Measurements from ENCODE around the gene ZKSCAN3.
"Not testable (repeated sequence)": the region's sequence is repeated elsewhere in the genome, so short reads cannot be mapped to it uniquely, and the experiment has no call there.

The ZKSCAN3 gene

GRCh38 chr6:28349892-28350737, at the start of gene ZKSCAN3:
Gene ZKSCAN3, plus strand, starts transcription at chr6:28349947. Its CDS starts 9,640 bp downstream, at chr6:28359587.
- peak; percentile 93 for DNase-seq (ENCODE audit: low read depth)
- peak within 1 kb of the TSS; percentile 91 for H3K4me3 ChIP-seq (ENCODE audit: low read depth, low read length)
- TF ChIP-seq POLR2A (IDR thresholded peaks at IDR 0.05; ENCODE audit: extremely low read depth, insufficient read length) (peak; percentile 75), MAX (IDR thresholded peaks at IDR 0.05; ENCODE audit: low read depth, low read length) (peak; percentile 57), MYC (IDR thresholded peaks at IDR 0.05; ENCODE audit: low read depth, low read length) (peak; percentile 57; the same call in 1 of the 2 replicates), CTCF (IDR thresholded peaks at IDR 0.05; ENCODE audit: low read depth, low read length) (no peak)

GRCh38 chr6:28303570-28303969, 46.2 kb upstream of the ZKSCAN3 start:
- TF ChIP-seq CTCF (IDR thresholded peaks at IDR 0.05; ENCODE audit: low read depth, low read length), result no peak
- TF ChIP-seq MAX (IDR thresholded peaks at IDR 0.05; ENCODE audit: low read depth, low read length), result no peak
- TF ChIP-seq MYC (IDR thresholded peaks at IDR 0.05; ENCODE audit: low read depth, low read length), result no peak
- TF ChIP-seq POLR2A (IDR thresholded peaks at IDR 0.05; ENCODE audit: extremely low read depth, insufficient read length), result no peak
- no peak for DNase-seq (ENCODE audit: low read depth)
- H3K4me3 ChIP-seq (ENCODE audit: low read depth, low read length), result no peak overlapping the region

- H3K4me3 ChIP-seq (ENCODE audit: low read depth, low read length); DNase-seq (ENCODE audit: low read depth): not testable (repeated sequence)
Measured at GRCh38 chr6:28306363-28306762, 43.4 kb upstream of the ZKSCAN3 start.

GRCh38 chr6:28311139-28311823, 38.5 kb upstream of the ZKSCAN3 start:
- peak; percentile 91 for DNase-seq (ENCODE audit: low read depth)
- H3K4me3 ChIP-seq (ENCODE audit: low read depth, low read length), result peak overlapping the region; percentile 4
- no peak for TF ChIP-seq MYC (IDR thresholded peaks at IDR 0.05; ENCODE audit: low read depth, low read length)

- no peak overlapping the region for H3K4me3 ChIP-seq (ENCODE audit: low read depth, low read length)
- DNase-seq (ENCODE audit: low read depth), result no peak
Measured at GRCh38 chr6:28312939-28313338, 36.8 kb upstream of the ZKSCAN3 start.

GRCh38 chr6:28315628-28316027, 34.1 kb upstream of the ZKSCAN3 start:
- no peak for DNase-seq (ENCODE audit: low read depth)
- no peak overlapping the region for H3K4me3 ChIP-seq (ENCODE audit: low read depth, low read length)
- TF ChIP-seq MAX (IDR thresholded peaks at IDR 0.05; ENCODE audit: low read depth, low read length) (no peak), POLR2A (IDR thresholded peaks at IDR 0.05; ENCODE audit: extremely low read depth, insufficient read length) (no peak), MYC (IDR thresholded peaks at IDR 0.05; ENCODE audit: low read depth, low read length) (no peak), CTCF (IDR thresholded peaks at IDR 0.05; ENCODE audit: low read depth, low read length) (no peak)

More at GRCh38 chr6:28312939-28313338, 36.8 kb upstream of the ZKSCAN3 start:
- TF ChIP-seq POLR2A (IDR thresholded peaks at IDR 0.05; ENCODE audit: extremely low read depth, insufficient read length) (no peak), MAX (IDR thresholded peaks at IDR 0.05; ENCODE audit: low read depth, low read length) (no peak)

GRCh38 chr6:28317866-28318265, 31.9 kb upstream of the ZKSCAN3 start:
- H3K4me3 ChIP-seq (ENCODE audit: low read depth, low read length); DNase-seq (ENCODE audit: low read depth): not testable (repeated sequence)

- DNase-seq (ENCODE audit: low read depth), result no peak
- H3K4me3 ChIP-seq (ENCODE audit: low read depth, low read length), result no peak overlapping the region
- TF ChIP-seq MAX (IDR thresholded peaks at IDR 0.05; ENCODE audit: low read depth, low read length) (no peak), POLR2A (IDR thresholded peaks at IDR 0.05; ENCODE audit: extremely low read depth, insufficient read length) (no peak)
Measured at GRCh38 chr6:28322661-28323060, 27.1 kb upstream of the ZKSCAN3 start.
